Measurements from ENCODE around the gene DNAJA4.

DNA sequence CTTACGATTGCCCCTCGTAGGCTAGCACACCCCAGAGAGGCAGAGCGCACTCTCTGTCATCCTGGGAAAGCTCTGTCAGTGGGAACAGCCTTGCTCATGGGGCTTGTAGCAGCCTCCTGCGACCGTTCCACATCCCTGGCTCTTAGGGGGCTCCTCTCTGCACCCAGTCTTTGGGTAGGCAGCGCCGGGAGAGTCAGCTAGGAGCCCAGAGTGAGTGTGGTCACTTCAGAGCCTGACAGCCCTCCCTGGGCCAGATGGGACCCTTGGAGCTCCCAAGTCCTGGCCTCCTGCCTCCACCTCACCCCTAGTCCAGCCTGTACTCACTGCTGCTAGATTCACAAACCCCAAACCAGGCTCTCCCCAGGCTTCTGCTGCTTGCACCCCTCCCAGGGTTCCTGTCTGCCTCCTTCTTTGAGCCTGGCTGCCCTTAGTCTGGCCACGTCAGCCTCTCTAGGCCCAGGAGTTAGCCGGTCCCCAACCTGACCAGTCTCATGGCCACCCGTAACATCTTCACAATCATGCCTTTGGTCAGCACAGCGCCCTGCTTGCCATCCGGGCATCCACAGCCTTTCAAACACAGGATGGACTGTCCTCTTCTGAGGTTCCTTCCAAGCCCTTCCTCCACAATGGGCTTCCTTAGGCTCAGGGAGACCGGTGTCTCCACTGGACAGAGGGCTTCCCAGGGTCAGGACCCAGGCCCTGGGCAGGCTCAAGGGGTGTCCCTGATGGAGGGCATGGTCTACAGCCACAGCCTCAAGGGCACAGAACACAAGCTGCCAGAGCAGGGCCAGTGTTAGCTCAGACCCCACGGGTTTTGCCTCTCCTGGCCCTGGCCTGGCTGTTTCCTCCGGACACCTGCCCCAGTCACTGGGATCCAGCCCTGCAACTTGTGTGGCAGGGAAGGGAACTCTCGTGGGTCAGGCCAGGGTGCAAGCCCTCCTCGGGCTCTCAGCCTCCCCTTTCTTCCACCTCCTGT is 34.6 kb upstream of the DNAJA4 start:
- TF ChIP-seq, protein P1, sequence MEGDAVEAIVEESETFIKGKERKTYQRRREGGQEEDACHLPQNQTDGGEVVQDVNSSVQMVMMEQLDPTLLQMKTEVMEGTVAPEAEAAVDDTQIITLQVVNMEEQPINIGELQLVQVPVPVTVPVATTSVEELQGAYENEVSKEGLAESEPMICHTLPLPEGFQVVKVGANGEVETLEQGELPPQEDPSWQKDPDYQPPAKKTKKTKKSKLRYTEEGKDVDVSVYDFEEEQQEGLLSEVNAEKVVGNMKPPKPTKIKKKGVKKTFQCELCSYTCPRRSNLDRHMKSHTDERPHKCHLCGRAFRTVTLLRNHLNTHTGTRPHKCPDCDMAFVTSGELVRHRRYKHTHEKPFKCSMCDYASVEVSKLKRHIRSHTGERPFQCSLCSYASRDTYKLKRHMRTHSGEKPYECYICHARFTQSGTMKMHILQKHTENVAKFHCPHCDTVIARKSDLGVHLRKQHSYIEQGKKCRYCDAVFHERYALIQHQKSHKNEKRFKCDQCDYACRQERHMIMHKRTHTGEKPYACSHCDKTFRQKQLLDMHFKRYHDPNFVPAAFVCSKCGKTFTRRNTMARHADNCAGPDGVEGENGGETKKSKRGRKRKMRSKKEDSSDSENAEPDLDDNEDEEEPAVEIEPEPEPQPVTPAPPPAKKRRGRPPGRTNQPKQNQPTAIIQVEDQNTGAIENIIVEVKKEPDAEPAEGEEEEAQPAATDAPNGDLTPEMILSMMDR (IDR thresholded peaks at IDR 0.05): no peak
- TF ChIP-seq POLR2A (IDR thresholded peaks at IDR 0.05): no peak

All from sigmoid colon (tissue), 3 donors.